Keratinocyte (primary cell): ENCODE measurements around the gene LOC128125822.

Experiments used
- DNase-seq: peaks from one replicate; pipeline ENCODE4 v3.0.0-alpha.2; 2011; ENCODE audit warnings: low read depth, missing footprints, low spot score
- FAIRE-seq: peaks from 2 replicates; lab custom pipeline; 2011; peaks lifted over from hg19 to GRCh38; lab: Jason Lieb, UNC
- H2AFZ ChIP-seq: 2 replicates; pipeline ENCODE4 v1.6.0; 2012; ENCODE audit warnings: low read length, control low read depth, inconsistent platforms; ENCODE audit not compliant: control insufficient read depth
- H3K27ac ChIP-seq: 2 replicates; pipeline ENCODE4 v1.5.1; 2011; ENCODE audit warnings: low read length; ENCODE audit not compliant: control insufficient read depth, insufficient read depth
- H3K27me3 ChIP-seq: 3 replicates; pipeline ENCODE4 v1.6.0; 2011; ENCODE audit warnings: low read length; ENCODE audit not compliant: control insufficient read depth, insufficient read depth; ENCODE audit errors: extremely low read depth
- H3K36me3 ChIP-seq, 2 experiments: 2 replicates in 1 of 2; 3 replicates in 1 of 2; pipeline ENCODE4 v1.5.1; 2011; ENCODE audit warnings: low read length in 2 of 2, mild to moderate bottlenecking in 1 of 2; ENCODE audit not compliant: control insufficient read depth in 2 of 2, insufficient read depth in 2 of 2; ENCODE audit errors: extremely low read depth in 1 of 2
- H3K4me1 ChIP-seq: 3 replicates; pipeline ENCODE4 v1.5.1; 2011; ENCODE audit warnings: low read length; ENCODE audit not compliant: control insufficient read depth, insufficient read depth; ENCODE audit errors: extremely low read depth
- H3K4me2 ChIP-seq: 3 replicates; pipeline ENCODE4 v1.6.0; 2011; ENCODE audit warnings: low read depth, low read length; ENCODE audit not compliant: control insufficient read depth, insufficient read depth; ENCODE audit errors: extremely low read depth
- H3K4me3 ChIP-seq, 3 experiments: fragments of 200-600 bp in 1 of 3; sonication (generic) in 1 of 3; 2 replicates in 2 of 3; 3 replicates in 1 of 3; pipeline ENCODE4 v1.5.1; 2011 to 2016; ENCODE audit warnings: low read length in 3 of 3, mild to moderate bottlenecking in 3 of 3, control low read depth in 2 of 3, inconsistent platforms in 1 of 3, low read depth in 1 of 3, mixed read lengths in 1 of 3, mixed run types in 1 of 3, moderate library complexity in 1 of 3; ENCODE audit not compliant: control insufficient read depth in 2 of 3, insufficient read depth in 2 of 3; ENCODE audit errors: extremely low read depth in 1 of 3
- H3K79me2 ChIP-seq: 2 replicates; pipeline ENCODE4 v1.6.0; 2012; ENCODE audit warnings: low read length; ENCODE audit not compliant: control insufficient read depth, insufficient read depth
- H3K9ac ChIP-seq: 3 replicates; pipeline ENCODE4 v1.6.0; 2011; ENCODE audit warnings: low read length; ENCODE audit not compliant: control insufficient read depth, insufficient read depth; ENCODE audit errors: extremely low read depth
- H3K9me1 ChIP-seq: 3 replicates; pipeline ENCODE4 v1.6.0; 2011; ENCODE audit warnings: low read length; ENCODE audit not compliant: control insufficient read depth, insufficient read depth; ENCODE audit errors: extremely low read depth
- H3K9me3 ChIP-seq: 2 replicates; pipeline ENCODE4 v1.5.1; 2012; ENCODE audit warnings: low read depth, low read length; ENCODE audit not compliant: control insufficient read depth
- H4K20me1 ChIP-seq: 3 replicates; pipeline ENCODE4 v1.6.0; 2011; ENCODE audit warnings: low read length; ENCODE audit not compliant: control insufficient read depth, insufficient read depth; ENCODE audit errors: extremely low read depth
- EZH2 ChIP-seq: IDR thresholded peaks from one replicate; pipeline ENCODE4 v1.6.1; 2012; ENCODE audit warnings: inconsistent platforms, mild to moderate bottlenecking, low read length, moderate library complexity
- dilution Hi-C: fragments of 300-500 bp; cut with MboI; formaldehyde crosslinking; loops from one replicate; pipeline ENCODE4 v1.7.0; 2020; ENCODE audit warnings: low sequenced_read_pairs; ENCODE audit not compliant: extremely low pct_ligation_motif_present
- TF ChIP-seq, protein P1 (sequence below), 3 experiments: IDR thresholded peaks in 1 of 3; conservative IDR thresholded peaks in 1 of 3; optimal IDR thresholded peaks in 1 of 3; 2 replicates in 2 of 3; 3 replicates in 1 of 3; pipeline versions ENCODE3 to v1.5.1; 2011; ENCODE audit warnings: low read length in 3 of 3, mild to moderate bottlenecking in 3 of 3, moderate library complexity in 2 of 3, control low read depth in 1 of 3, inconsistent platforms in 1 of 3; ENCODE audit not compliant: insufficient read depth in 2 of 3; ENCODE audit errors: extremely low read depth in 1 of 3

The LOC128125822 gene

DNA sequence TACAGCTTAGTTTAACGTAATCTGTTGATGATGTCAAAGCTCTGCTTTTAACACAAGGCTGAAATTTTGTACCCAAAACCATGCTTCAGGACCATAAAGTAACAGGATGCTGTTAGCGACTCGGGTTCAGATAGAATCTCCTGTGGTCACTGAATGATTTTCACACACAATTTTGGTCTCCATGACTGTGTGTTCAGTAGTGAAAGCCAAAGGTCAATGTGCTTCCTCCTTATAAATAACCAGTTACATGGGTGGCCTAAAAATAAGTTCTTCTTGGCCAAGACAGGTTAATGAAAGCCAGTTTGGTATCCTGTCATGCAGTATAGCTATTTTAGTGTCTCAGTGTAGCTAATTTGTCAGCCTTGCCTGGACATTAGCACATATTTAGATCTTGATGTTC, 19.1 kb upstream of the LOC128125822 start:
- Histone ChIP-seq H3K9me1 (no peaks in the 10 kb centered on the region), H3K9ac (no peak overlapping the region), H3K4me1 (peaks cover 27% of the 10 kb centered on the region), H3K79me2 (no peaks in the 10 kb centered on the region), H3K27ac (no peak overlapping the region), H3K36me3 (no peaks in the 10 kb centered on the region), H3K27me3 (no peaks in the 10 kb centered on the region), H3K4me2 (no peak overlapping the region), H2AFZ (no peak overlapping the region), H3K9me3 (no peaks in the 10 kb centered on the region), H4K20me1 (no peaks in the 10 kb centered on the region), H3K4me3 (no peak overlapping the region)
- TF ChIP-seq, protein P1, sequence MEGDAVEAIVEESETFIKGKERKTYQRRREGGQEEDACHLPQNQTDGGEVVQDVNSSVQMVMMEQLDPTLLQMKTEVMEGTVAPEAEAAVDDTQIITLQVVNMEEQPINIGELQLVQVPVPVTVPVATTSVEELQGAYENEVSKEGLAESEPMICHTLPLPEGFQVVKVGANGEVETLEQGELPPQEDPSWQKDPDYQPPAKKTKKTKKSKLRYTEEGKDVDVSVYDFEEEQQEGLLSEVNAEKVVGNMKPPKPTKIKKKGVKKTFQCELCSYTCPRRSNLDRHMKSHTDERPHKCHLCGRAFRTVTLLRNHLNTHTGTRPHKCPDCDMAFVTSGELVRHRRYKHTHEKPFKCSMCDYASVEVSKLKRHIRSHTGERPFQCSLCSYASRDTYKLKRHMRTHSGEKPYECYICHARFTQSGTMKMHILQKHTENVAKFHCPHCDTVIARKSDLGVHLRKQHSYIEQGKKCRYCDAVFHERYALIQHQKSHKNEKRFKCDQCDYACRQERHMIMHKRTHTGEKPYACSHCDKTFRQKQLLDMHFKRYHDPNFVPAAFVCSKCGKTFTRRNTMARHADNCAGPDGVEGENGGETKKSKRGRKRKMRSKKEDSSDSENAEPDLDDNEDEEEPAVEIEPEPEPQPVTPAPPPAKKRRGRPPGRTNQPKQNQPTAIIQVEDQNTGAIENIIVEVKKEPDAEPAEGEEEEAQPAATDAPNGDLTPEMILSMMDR (optimal IDR thresholded peaks at IDR 0.05 in 1 of 3, IDR thresholded peaks at IDR 0.05 in 1 of 3, conservative IDR thresholded peaks at IDR 0.05 in 1 of 3; ENCODE audit: extremely low read depth in 1 of 3, insufficient read depth in 2 of 3, low read length in 3 of 3): no peak
- TF ChIP-seq EZH2: no peak
- FAIRE-seq (no peak), DNase-seq (no peak)
- dilution Hi-C loops: no loop called here

DNA sequence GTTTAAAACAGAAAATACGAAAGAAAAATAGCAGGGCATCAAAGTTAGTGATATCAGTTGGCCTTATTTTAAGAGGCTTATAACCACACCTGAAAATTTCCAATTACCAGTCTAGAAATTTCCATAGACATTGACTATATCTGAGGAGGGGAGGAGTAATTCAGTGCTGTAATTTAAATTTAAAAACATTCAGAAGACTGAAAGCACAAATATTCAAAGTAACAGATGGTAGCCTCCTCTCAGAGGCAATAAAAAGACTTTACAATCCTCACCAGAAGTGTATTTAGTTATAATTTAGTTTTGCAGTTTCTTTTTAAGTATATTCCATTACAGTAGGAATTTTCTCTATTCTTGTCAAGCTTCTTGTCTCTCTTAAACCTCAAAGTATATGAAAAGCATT, 18.4 kb upstream of the LOC128125822 start:
- Histone ChIP-seq H3K4me2 (no peak overlapping the region), H4K20me1 (no peaks in the 10 kb centered on the region), H3K9me1 (no peaks in the 10 kb centered on the region), H3K4me3 (no peak overlapping the region), H3K27me3 (no peaks in the 10 kb centered on the region), H2AFZ (no peak overlapping the region), H3K9ac (no peak overlapping the region), H3K27ac (no peak overlapping the region), H3K9me3 (no peaks in the 10 kb centered on the region), H3K36me3 (no peaks in the 10 kb centered on the region), H3K79me2 (no peaks in the 10 kb centered on the region), H3K4me1 (peaks cover 27% of the 10 kb centered on the region)
- no peak for TF ChIP-seq EZH2
- TF ChIP-seq, protein P1 (optimal IDR thresholded peaks at IDR 0.05 in 1 of 3, IDR thresholded peaks at IDR 0.05 in 1 of 3, conservative IDR thresholded peaks at IDR 0.05 in 1 of 3; ENCODE audit: extremely low read depth in 1 of 3, insufficient read depth in 2 of 3, low read length in 3 of 3): no peak
- DNase-seq (no peak), FAIRE-seq (no peak)
- dilution Hi-C loops: no loop called here
